Naive B cell (primary cell): ENCODE measurements around the gene COL6A2. TPM values are rescaled to one million over a fixed set of nuclear protein-coding genes. Genes with fewer than 3 reads are reported as not detected.

Experiments
- ATAC-seq, 2 donors: fragments of 150-1000 bp; cut with Tn5 transposase; 2 replicates each; pipeline ENCODE4 v1.10.0; 2021; ENCODE audit warnings: low read depth in 2 of 2, mild to moderate bottlenecking in 2 of 2, moderate library complexity in 2 of 2
- DNase-seq: peaks from one replicate; pipeline ENCODE4 v3.0.0; 2022
- H3K27ac Mint-ChIP-seq, 6 donors: one replicate each; pipeline ENCODE4 v1.8.0; 2020 to 2022; ENCODE audit warnings: mild to moderate bottlenecking in 6 of 6, mixed read lengths in 6 of 6, moderate library complexity in 5 of 6, inconsistent platforms in 2 of 6
- H3K27me3 Mint-ChIP-seq, 3 donors: one replicate each; pipeline ENCODE4 v1.8.0; 2021 to 2022; ENCODE audit warnings: mixed read lengths in 3 of 3, mild to moderate bottlenecking in 1 of 3
- H3K36me3 Mint-ChIP-seq, 2 donors: one replicate each; pipeline ENCODE4 v1.8.0; 2020 to 2022; ENCODE audit warnings: mixed read lengths in 2 of 2, inconsistent platforms in 1 of 2, mild to moderate bottlenecking in 1 of 2
- H3K4me1 Mint-ChIP-seq, 3 donors: one replicate each; pipeline ENCODE4 v1.8.0; 2020 to 2022; ENCODE audit warnings: mixed read lengths in 3 of 3, inconsistent platforms in 1 of 3, mild to moderate bottlenecking in 1 of 3, moderate library complexity in 1 of 3
- H3K4me3 Mint-ChIP-seq, 8 donors: one replicate each; pipeline ENCODE4 v1.8.0; 2020 to 2022; ENCODE audit warnings: mild to moderate bottlenecking in 8 of 8, mixed read lengths in 8 of 8, moderate library complexity in 8 of 8, inconsistent platforms in 2 of 8
- H3K9me3 Mint-ChIP-seq, 7 donors: one replicate each; pipeline ENCODE4 v1.8.0; 2020 to 2022; ENCODE audit warnings: mixed read lengths in 7 of 7, mild to moderate bottlenecking in 5 of 7, inconsistent platforms in 2 of 7, moderate library complexity in 1 of 7
- polyA plus RNA-seq, 6 donors: library from polyadenylated mRNA; unstranded; fragments of 300-500 nt; fragmentation: Illumina TruSeq; gene quantifications; one replicate each; pipeline ENCODE4 v1.2.3, GENCODE V29; 2021; ENCODE audit warnings: low read depth in 6 of 6

The COL6A2 gene
- under 1 TPM in 4 of 6 donors, not detected in 2; 0.16 to 0.56 (median 0.17) TPM for polyA plus RNA-seq

GRCh38 chr21:46097336-46098293 is at the start of gene COL6A2:
TSS of gene COL6A2 (plus strand) at chr21:46098112.
- ATAC-seq, result peak; percentile 79 to 83
- H3K9me3 Mint-ChIP-seq, result peaks cover 4 to 12% (median 6%) of the 10 kb centered on the region in 7 donors

GRCh38 chr21:46048926-46049889 is 48.7 kb upstream of the COL6A2 start:
- Mint-ChIP-seq H3K4me1 (no peaks in the 10 kb centered on the region), H3K4me3 (no peak overlapping the region), H3K9me3 (peaks cover 0 to 10% (median 2%) of the 10 kb centered on the region in 7 donors), H3K36me3 (no peaks in the 10 kb centered on the region), H3K27me3 (no peaks in the 10 kb centered on the region), H3K27ac (no peak overlapping the region)
- DNase-seq (no peak), ATAC-seq (no peak)

More at GRCh38 chr21:46097336-46098293, at the start of gene COL6A2:
- H3K27me3 Mint-ChIP-seq, result peaks cover 33 to 53% (median 52%) of the 10 kb centered on the region in 3 donors
- no peak for DNase-seq
- peak within 1 kb of the TSS; percentile 34 to 80 (median 64) for H3K4me3 Mint-ChIP-seq
- peaks cover 0 to 12% of the 10 kb centered on the region in 2 donors for H3K36me3 Mint-ChIP-seq
- H3K27ac Mint-ChIP-seq, result peak within 1 kb of the TSS in 1 of 6 donors; percentile 42
- peaks cover 0 to 4% (median 3%) of the 10 kb centered on the region in 3 donors for H3K4me1 Mint-ChIP-seq

GRCh38 chr21:46049890-46050667 is 47.8 kb upstream of the COL6A2 start:
- Mint-ChIP-seq H3K36me3 (no peaks in the 10 kb centered on the region), H3K27ac (no peak overlapping the region), H3K9me3 (peaks cover 0 to 10% (median 2%) of the 10 kb centered on the region in 7 donors), H3K4me1 (no peaks in the 10 kb centered on the region), H3K4me3 (peak overlapping the region in 1 of 8 donors; percentile 37), H3K27me3 (no peaks in the 10 kb centered on the region)
- ATAC-seq (no peak), DNase-seq (no peak)

- Mint-ChIP-seq H3K27ac (no peak overlapping the region), H3K4me3 (no peak overlapping the region), H3K27me3 (peaks cover 0 to under 1% (median 0%) of the 10 kb centered on the region in 3 donors), H3K36me3 (no peaks in the 10 kb centered on the region), H3K9me3 (peaks cover 0 to 10% (median 2%) of the 10 kb centered on the region in 7 donors), H3K4me1 (no peaks in the 10 kb centered on the region)
- DNase-seq (no peak), ATAC-seq (no peak)
These were observed 47.1 kb upstream of the COL6A2 start for GRCh38 chr21:46050668-46051378.

GRCh38 chr21:46051379-46051770 is 46.5 kb upstream of the COL6A2 start:
- H3K27ac Mint-ChIP-seq, result no peak overlapping the region
- H3K4me1 Mint-ChIP-seq, result no peaks in the 10 kb centered on the region
- H3K36me3 Mint-ChIP-seq, result no peaks in the 10 kb centered on the region
- peaks cover 0 to 6% (median 0%) of the 10 kb centered on the region in 3 donors for H3K27me3 Mint-ChIP-seq
- ATAC-seq (no peak), DNase-seq (no peak)
- peaks cover 0 to 8% (median 1%) of the 10 kb centered on the region in 7 donors for H3K9me3 Mint-ChIP-seq
- no peak overlapping the region for H3K4me3 Mint-ChIP-seq

- Mint-ChIP-seq H3K4me3 (no peak overlapping the region), H3K36me3 (no peaks in the 10 kb centered on the region), H3K4me1 (peaks cover 0 to under 1% (median 0%) of the 10 kb centered on the region in 3 donors), H3K27me3 (peaks cover 0 to 13% (median 0%) of the 10 kb centered on the region in 3 donors), H3K27ac (peak overlapping the region in 2 of 6 donors; percentile 19 to 52), H3K9me3 (peaks cover 0 to 8% (median 0%) of the 10 kb centered on the region in 7 donors)
- DNase-seq, result no peak
- no peak for ATAC-seq
These were observed 45.9 kb upstream of the COL6A2 start for GRCh38 chr21:46051821-46052675.

- ATAC-seq (no peak), DNase-seq (no peak)
- Mint-ChIP-seq H3K9me3 (peaks cover 0 to 8% (median 0%) of the 10 kb centered on the region in 7 donors), H3K4me3 (no peak overlapping the region), H3K4me1 (peaks cover 0 to 8% (median 5%) of the 10 kb centered on the region in 3 donors), H3K36me3 (no peaks in the 10 kb centered on the region), H3K27ac (no peak overlapping the region), H3K27me3 (peaks cover 5 to 21% (median 9%) of the 10 kb centered on the region in 3 donors)
These were observed 44.9 kb upstream of the COL6A2 start for GRCh38 chr21:46052703-46053651.

GRCh38 chr21:46054031-46054430 is 43.9 kb upstream of the COL6A2 start:
- peaks cover 11 to 31% (median 19%) of the 10 kb centered on the region in 3 donors for H3K27me3 Mint-ChIP-seq
- peaks cover 0 to 15% (median 4%) of the 10 kb centered on the region in 7 donors for H3K9me3 Mint-ChIP-seq
- peak overlapping the region in 1 of 8 donors; percentile 63 for H3K4me3 Mint-ChIP-seq
- DNase-seq, result no peak
- ATAC-seq, result no peak
- H3K36me3 Mint-ChIP-seq, result no peaks in the 10 kb centered on the region
- peaks cover 7 to 12% (median 11%) of the 10 kb centered on the region in 3 donors for H3K4me1 Mint-ChIP-seq
- no peak overlapping the region for H3K27ac Mint-ChIP-seq

GRCh38 chr21:46054451-46054881 is 43.4 kb upstream of the COL6A2 start:
- peak overlapping the region in 1 of 8 donors; percentile 63 for H3K4me3 Mint-ChIP-seq

GRCh38 chr21:46055863-46056281 is 42.0 kb upstream of the COL6A2 start:
- no peak overlapping the region for H3K4me3 Mint-ChIP-seq
- DNase-seq (no peak), ATAC-seq (no peak)
- H3K36me3 Mint-ChIP-seq, result no peaks in the 10 kb centered on the region
- H3K4me1 Mint-ChIP-seq, result peaks cover 10 to 12% (median 11%) of the 10 kb centered on the region in 3 donors
- H3K9me3 Mint-ChIP-seq, result peaks cover 0 to 12% (median 6%) of the 10 kb centered on the region in 7 donors
- peaks cover 11 to 35% (median 24%) of the 10 kb centered on the region in 3 donors for H3K27me3 Mint-ChIP-seq
- no peak overlapping the region for H3K27ac Mint-ChIP-seq

More at GRCh38 chr21:46054451-46054881, 43.4 kb upstream of the COL6A2 start:
- no peak for ATAC-seq
- Mint-ChIP-seq H3K36me3 (no peaks in the 10 kb centered on the region), H3K4me1 (peaks cover 10 to 12% (median 11%) of the 10 kb centered on the region in 3 donors), H3K27me3 (peaks cover 11 to 35% (median 24%) of the 10 kb centered on the region in 3 donors), H3K9me3 (peaks cover 0 to 15% (median 5%) of the 10 kb centered on the region in 7 donors), H3K27ac (no peak overlapping the region)
- DNase-seq, result no peak
